Sigmoid colon (tissue), 3 donors: ENCODE results near the gene FOXC1.

Experiments used
- CTCF ChIP-seq, 4 experiments: fragments of 450-650 bp in 3 of 4; fragments of 200-600 bp in 1 of 4; IDR thresholded peaks; one replicate each; pipeline ENCODE4 v1.5.1; 2016 to 2019; ENCODE audit warnings: antibody characterized with exemption in 4 of 4, mild to moderate bottlenecking in 3 of 4, moderate library complexity in 2 of 4
- POLR2A ChIP-seq, 2 donors: fragments of 450-650 bp; IDR thresholded peaks; one replicate each; pipeline ENCODE4 v1.6.1; 2016; ENCODE audit warnings: antibody characterized with exemption in 2 of 2, mild to moderate bottlenecking in 2 of 2, moderate library complexity in 2 of 2

DNA sequence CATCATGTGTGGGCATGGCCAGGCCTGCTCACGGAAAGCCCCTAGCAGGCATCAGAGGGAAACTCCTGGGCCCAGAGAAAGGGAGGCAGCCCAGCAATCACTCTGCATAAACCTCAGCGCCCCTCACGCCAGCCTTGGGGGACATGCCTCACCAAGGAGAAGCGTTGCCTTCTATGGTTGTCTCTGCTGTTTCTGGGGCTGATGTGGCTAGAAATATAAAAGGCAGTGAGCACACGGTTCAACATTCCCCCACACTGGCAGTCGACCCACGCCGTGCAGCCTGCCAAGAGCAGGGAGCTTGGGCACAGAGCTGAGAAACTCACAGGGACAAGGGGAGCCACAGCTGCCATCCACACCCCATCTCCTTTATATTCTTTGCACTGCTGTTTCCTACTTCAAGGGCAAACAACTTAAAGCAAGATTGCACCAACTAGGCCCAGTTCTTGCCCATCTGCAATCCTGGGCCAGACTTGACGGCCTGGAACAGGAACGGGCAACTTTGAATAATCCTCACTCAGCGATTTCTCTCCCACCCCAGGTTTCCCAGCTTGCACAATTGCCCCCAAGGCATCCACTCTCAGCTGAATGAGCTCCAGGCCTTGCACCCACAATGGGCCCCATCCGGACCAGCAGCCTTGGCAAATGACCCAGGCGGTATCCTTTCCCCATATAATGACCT, 35.5 kb upstream of the FOXC1 start:
- TF ChIP-seq CTCF (IDR thresholded peaks at IDR 0.05) (no peak), POLR2A (IDR thresholded peaks at IDR 0.05) (no peak)
